K562 (cell line): ENCODE data around the gene TTC22. TPM values are rescaled to one million over a fixed set of nuclear protein-coding genes. Genes with fewer than 3 reads are reported as not detected.
A peak's percentile ranks its signal among the peaks of the same experiment; 100 is the strongest.

ENCODE experiments used
- ATAC-seq: fragments of 200-7000 bp; cut with Tn5 transposase; 3 replicates; pipeline ENCODE4 v1.9.1; 2020; ENCODE audit warnings: moderate library complexity
- BruUV-seq: library from RNA; stranded (reverse); fragments of 400-500 nt; replicated peaks from 2 replicates; lab custom pipeline; 2021; lab: Mats Ljungman, UMichigan
- CTCF ChIA-PET: fragments of 300-600 bp; formaldehyde crosslinking; extraction: SDS; loops from one replicate; lab custom pipeline; 2021; ENCODE audit warnings: low intra/inter-chr PET ratio; lab: Yijun Ruan, JAX
- POLR2A ChIA-PET: fragments of 300-600, 350-650 bp; sonication (Branson Sonifier 250); formaldehyde crosslinking; extraction: SDS; loops from one replicate; lab custom pipeline; 2021; ENCODE audit warnings: antibody characterized with exemption, inconsistent platforms; lab: Yijun Ruan, JAX
- DNase-seq, 4 experiments: peaks; one replicate each; pipeline versions ENCODE4 v3.0.0 to v3.0.0-alpha.2; 2011 to 2018; ENCODE audit warnings: low spot score in 3 of 4, mixed read lengths in 3 of 4; ENCODE audit errors: extremely low read depth in 1 of 4
- FAIRE-seq: peaks from 2 replicates; lab custom pipeline; 2011; peaks lifted over from hg19 to GRCh38; lab: Jason Lieb, UNC
- H2AFZ ChIP-seq: 2 replicates; pipeline ENCODE4 v1.6.0; 2011; ENCODE audit warnings: low read depth, low read length, control low read depth, inconsistent platforms
- H3K27ac ChIP-seq: fragments of 200-600 bp; 3 replicates; pipeline ENCODE4 v1.8.0; 2011; ENCODE audit warnings: low read depth, mild to moderate bottlenecking, control low read depth, inconsistent platforms, low read length, moderate library complexity, mixed read lengths; ENCODE audit errors: extremely low read depth
- H3K27me3 ChIP-seq, 2 experiments: fragments of 300-600 bp in 1 of 2; 2 replicates in 1 of 2; 3 replicates in 1 of 2; pipeline versions ENCODE4 v1.6.0 to v1.8.0; 2011; ENCODE audit warnings: inconsistent platforms in 2 of 2, low read length in 2 of 2, mild to moderate bottlenecking in 1 of 2, mixed read lengths in 1 of 2, moderate library complexity in 1 of 2; ENCODE audit not compliant: control insufficient read depth in 2 of 2, insufficient read depth in 2 of 2
- H3K36me3 ChIP-seq: fragments of 300-600 bp; 3 replicates; pipeline ENCODE4 v1.8.0; 2011; ENCODE audit warnings: mild to moderate bottlenecking, low read length, inconsistent platforms; ENCODE audit not compliant: control insufficient read depth, insufficient read depth
- H3K4me1 ChIP-seq, 2 experiments: fragments of 200-600 bp in 1 of 2; replicated peaks in 1 of 2; 2 replicates in 1 of 2; 3 replicates in 1 of 2; pipeline versions ENCODE4 v1.5.1 to v1.8.0; 2011; ENCODE audit warnings: inconsistent platforms in 2 of 2, low read length in 2 of 2, mild to moderate bottlenecking in 1 of 2, mixed read lengths in 1 of 2, moderate library complexity in 1 of 2; ENCODE audit not compliant: control insufficient read depth in 2 of 2, insufficient read depth in 2 of 2
- H3K4me2 ChIP-seq: 2 replicates; pipeline ENCODE4 v1.6.1; 2011; ENCODE audit warnings: low read length, control low read depth, inconsistent platforms, mixed read lengths; ENCODE audit not compliant: insufficient read depth
- H3K4me3 ChIP-seq: fragments of 200-600 bp; sonication (generic), shearing (Covaris generic); 2 replicates; pipeline ENCODE4 v1.5.1; 2016; ENCODE audit warnings: control low read depth, inconsistent platforms
- H3K79me2 ChIP-seq: fragments of 200-600 bp; 3 replicates; pipeline ENCODE4 v1.8.0; 2011; ENCODE audit warnings: low read length, inconsistent platforms; ENCODE audit not compliant: control insufficient read depth, insufficient read depth
- H3K9ac ChIP-seq, 2 experiments: 2 replicates each; pipeline versions ENCODE4 v1.6.0 to v1.6.1; 2011; ENCODE audit warnings: low read depth in 2 of 2, low read length in 2 of 2, control low read depth in 1 of 2, inconsistent platforms in 1 of 2, mild to moderate bottlenecking in 1 of 2, mixed read lengths in 1 of 2; ENCODE audit not compliant: insufficient read depth in 1 of 2
- H3K9me1 ChIP-seq: one replicate; pipeline ENCODE4 v1.6.0; 2011; ENCODE audit warnings: inconsistent platforms, mild to moderate bottlenecking, low read length, moderate library complexity; ENCODE audit not compliant: control insufficient read depth, insufficient read depth
- H3K9me3 ChIP-seq: replicated peaks from 2 replicates; pipeline ENCODE4 v1.5.1; 2011; ENCODE audit warnings: low read depth, low read length, inconsistent platforms; ENCODE audit not compliant: control insufficient read depth, insufficient read depth
- H4K20me1 ChIP-seq: replicated peaks from 2 replicates; pipeline ENCODE4 v1.6.1; 2011; ENCODE audit warnings: low read length, inconsistent platforms, mixed read lengths; ENCODE audit not compliant: control insufficient read depth, insufficient read depth
- BCL6 ChIP-seq: fragments of 250-450 bp; sonication (Bioruptor Pico); IDR thresholded peaks from 2 replicates; pipeline ENCODE4 v1.4.0; 2020
- NRF1 ChIP-seq, 2 experiments: fragments of 450-650 bp; IDR thresholded peaks in 1 of 2; conservative IDR thresholded peaks in 1 of 2; 2 replicates each; pipeline ENCODE4 v1.6.1; 2014; ENCODE audit warnings: mild to moderate bottlenecking in 2 of 2
- ZBTB33 ChIP-seq: sonication (generic); formaldehyde crosslinking; IDR thresholded peaks from 2 replicates; pipeline ENCODE4 v1.8.1; 2023; ENCODE audit warnings: mild to moderate bottlenecking, missing genetic modification reagents
- WGBS: fragments of 100-300 bp; shearing (Covaris generic); methylation state at CpG from one replicate; pipeline ENCODE4 v1.1.6; 2016; ENCODE audit warnings: low coverage, mixed read lengths; ENCODE audit not compliant: insufficient coverage; ENCODE audit errors: missing lambda C conversion rate; 5-methylcytosine and 5-hydroxymethylcytosine counted together
- in situ Hi-C: fragments of 300-500 bp; cut with MboI; formaldehyde crosslinking; loops from 4 replicates; pipeline ENCODE4 v1.15.0; 2018; ENCODE audit warnings: inconsistent platforms, mixed read lengths
- intact Hi-C: fragments of 100-400 bp; cut with micrococcal nuclease; formaldehyde crosslinking; loops from 2 replicates; pipeline ENCODE4 v1.14.2; 2022
- polyA plus RNA-seq, 8 experiments: library from polyadenylated mRNA; depleted of rRNA in 4 of 8; stranded (reverse) in 5 of 8; unstranded in 3 of 8; fragments of >200 nt; fragmentation: Nextera tagmentation in 2 of 8; fragmentation: Illumina TruSeq in 1 of 8; extraction: Ambion mirVana in 2 of 8; extraction: Trizol in 1 of 8; gene quantifications; 2 replicates each; pipeline versions ENCODE4 v1.2.1 to v1.2.3, GENCODE V29; 2011 to 2014; ENCODE audit warnings: inconsistent platforms in 1 of 8, missing spikeins in 1 of 8
- total RNA-seq, 7 experiments: library from RNA; depleted of rRNA in 6 of 7; stranded (reverse); fragments of >200 nt in 6 of 7; fragmentation: Illumina TruSeq in 2 of 7; extraction: Trizol in 2 of 7; gene quantifications; 2 replicates each; pipeline versions ENCODE4 v1.2.1 to v1.2.3, GENCODE V29; 2011 to 2021; ENCODE audit warnings: low replicate concordance in 1 of 7

TTC22 gene
- total and polyA plus RNA-seq, 9 of the 15 experiments (the other 6 are each of a cell fraction or from before 2014, with no cell fraction given) = 0.07 TPM; not detected in 8

DNA sequence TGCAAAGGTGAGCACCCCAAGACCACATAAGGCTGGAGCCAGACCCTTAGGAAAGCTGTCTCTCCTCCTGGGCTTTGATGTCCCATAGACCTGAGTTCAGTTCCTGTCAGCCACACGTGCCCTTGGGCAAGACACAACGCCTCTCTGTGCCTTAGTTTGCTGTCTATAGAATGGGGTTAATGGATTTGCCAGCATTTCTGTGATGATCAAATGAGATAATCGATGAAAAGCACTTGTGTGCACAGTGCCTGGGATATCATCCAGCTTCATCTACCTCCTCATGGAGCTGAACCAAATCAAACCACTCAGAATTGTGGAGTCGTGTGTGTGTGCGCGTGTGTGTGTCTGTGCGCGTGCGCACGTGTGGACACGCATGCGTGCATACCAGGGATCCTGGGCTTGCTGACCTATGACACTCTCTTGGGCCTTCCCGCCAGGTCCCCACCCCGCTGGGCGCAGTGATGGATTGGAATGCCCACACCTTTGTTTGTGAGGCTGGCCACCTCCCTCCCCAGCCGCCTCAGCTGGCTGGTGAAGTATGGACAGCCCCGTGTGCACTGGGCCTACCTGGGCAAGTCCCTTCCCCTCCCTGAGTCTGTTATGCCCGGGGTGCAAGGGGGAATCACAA, 5.2 kb downstream of the TTC22 start:
- H4K20me1 ChIP-seq = no peaks in the 10 kb centered on the region; the same call in 1 of the 2 replicates
- no peak overlapping the region for H3K27ac ChIP-seq
- WGBS = 23% methylated on average over 18 of the region's 18 CpGs
- no peaks in the 10 kb centered on the region for H3K79me2 ChIP-seq
- H3K4me3 ChIP-seq = no peak overlapping the region
- H3K9me3 ChIP-seq = peaks cover 7% of the 10 kb centered on the region
- no peak overlapping the region for H2AFZ ChIP-seq
- no peaks in the 10 kb centered on the region for H3K9me1 ChIP-seq
- no peak overlapping the region for H3K4me2 ChIP-seq
- TF ChIP-seq BCL6 (CRISPR knock-in tag) (no peak), ZBTB33 (peak; percentile 47; the same call in 1 of the 2 replicates), NRF1 (conservative IDR thresholded peaks at IDR 0.05 in 1 of 2, IDR thresholded peaks at IDR 0.05 in 1 of 2) (peak; percentile 64 to 71)
- in situ Hi-C loops = no loop called here
- BruUV-seq = no TSS peak
- H3K36me3 ChIP-seq = no peaks in the 10 kb centered on the region
- intact Hi-C loops = loop anchor here (10.0 kb wide), 1 partner anchor 721 kb away; no protein-coding TSS in a partner anchor
- H3K4me1 ChIP-seq = peaks cover 0 to 10% of the 10 kb centered on the region in 2 experiments; a peak in 1 of 5 replicates
- DNase-seq (no peak), FAIRE-seq (no peak), ATAC-seq (no peak)
- ChIA-PET CTCF (no interaction called here), POLR2A (interaction anchor here (0.6 to 1.2 kb wide), 3 partner anchors 8 to 11 kb away, joined by 3 read pairs; no protein-coding TSS in a partner anchor)
- H3K27me3 ChIP-seq = peaks cover 7 to 43% of the 10 kb centered on the region in 2 experiments; a peak in 4 of 5 replicates
- peak overlapping the region in 1 of 2 experiments; percentile 43; a peak in 1 of 4 replicates for H3K9ac ChIP-seq
